HL-60 (cell line): ENCODE data around the gene FRMPD2.

Source experiments
- DNase-seq, 2 experiments: peaks; one replicate each; pipeline ENCODE4 v3.0.0-alpha.2; 2010 to 2020; ENCODE audit warnings: low read depth in 1 of 2, low spot score in 1 of 2
- H3K27ac ChIP-seq: fragments of 250-450 bp; sonication (Bioruptor Pico); replicated peaks from 2 replicates; pipeline ENCODE4 v1.5.1; 2020; ENCODE audit warnings: mild to moderate bottlenecking, moderate library complexity
- H3K27me3 ChIP-seq: fragments of 250-450 bp; sonication (Bioruptor Pico); 2 replicates; pipeline ENCODE4 v1.5.1; 2021; ENCODE audit warnings: mild to moderate bottlenecking, moderate library complexity; ENCODE audit not compliant: insufficient read depth, poor library complexity, severe bottlenecking
- H3K4me3 ChIP-seq: replicated peaks from 2 replicates; pipeline ENCODE4 v1.5.1; 2011; ENCODE audit warnings: mild to moderate bottlenecking, control low read depth, low read length; ENCODE audit not compliant: insufficient read depth
- GABPA ChIP-seq: IDR thresholded peaks from 2 replicates; pipeline ENCODE4 v1.6.1; 2012; ENCODE audit warnings: low read depth
- POLR2AphosphoS5 ChIP-seq: IDR thresholded peaks from 2 replicates; pipeline ENCODE4 v1.6.1; 2012; ENCODE audit warnings: low read depth
- SPI1 ChIP-seq: IDR thresholded peaks from 2 replicates; pipeline ENCODE4 v1.6.1; 2012; ENCODE audit warnings: low read depth, mild to moderate bottlenecking, borderline replicate concordance
- TF ChIP-seq, protein P1 (sequence below): IDR thresholded peaks from 2 replicates; pipeline ENCODE4 v1.6.1; 2012; ENCODE audit warnings: low read depth; ENCODE audit not compliant: insufficient replicate concordance
- TF ChIP-seq, protein P2 (sequence below): IDR thresholded peaks from one replicate; pipeline ENCODE4 v1.5.1; 2011; ENCODE audit warnings: low read length, control low read depth, inconsistent platforms; ENCODE audit not compliant: insufficient read depth

FRMPD2 gene

DNA sequence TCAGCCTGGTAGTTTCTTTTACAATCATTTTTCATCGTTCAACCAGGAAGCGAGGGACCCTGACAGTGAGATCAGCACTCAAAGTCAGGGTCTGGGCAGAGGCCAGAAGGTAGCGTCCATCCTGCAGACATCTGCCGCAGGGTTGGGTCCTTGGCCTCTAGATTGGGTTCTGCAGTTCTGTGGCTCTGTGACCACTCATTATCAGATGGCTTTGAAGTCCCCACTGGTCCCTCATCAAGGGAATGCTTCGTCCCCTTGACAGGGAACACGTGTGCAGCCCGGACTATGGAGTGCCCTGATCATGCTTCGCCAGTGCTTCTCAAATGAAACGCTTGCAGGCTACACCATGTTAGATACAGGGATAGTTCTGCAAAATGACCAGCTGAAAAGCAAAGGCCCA is 64.1 kb downstream of the FRMPD2 start:
- no peak overlapping the region for H3K27ac ChIP-seq
- no peak for DNase-seq
- TF ChIP-seq, protein P1, sequence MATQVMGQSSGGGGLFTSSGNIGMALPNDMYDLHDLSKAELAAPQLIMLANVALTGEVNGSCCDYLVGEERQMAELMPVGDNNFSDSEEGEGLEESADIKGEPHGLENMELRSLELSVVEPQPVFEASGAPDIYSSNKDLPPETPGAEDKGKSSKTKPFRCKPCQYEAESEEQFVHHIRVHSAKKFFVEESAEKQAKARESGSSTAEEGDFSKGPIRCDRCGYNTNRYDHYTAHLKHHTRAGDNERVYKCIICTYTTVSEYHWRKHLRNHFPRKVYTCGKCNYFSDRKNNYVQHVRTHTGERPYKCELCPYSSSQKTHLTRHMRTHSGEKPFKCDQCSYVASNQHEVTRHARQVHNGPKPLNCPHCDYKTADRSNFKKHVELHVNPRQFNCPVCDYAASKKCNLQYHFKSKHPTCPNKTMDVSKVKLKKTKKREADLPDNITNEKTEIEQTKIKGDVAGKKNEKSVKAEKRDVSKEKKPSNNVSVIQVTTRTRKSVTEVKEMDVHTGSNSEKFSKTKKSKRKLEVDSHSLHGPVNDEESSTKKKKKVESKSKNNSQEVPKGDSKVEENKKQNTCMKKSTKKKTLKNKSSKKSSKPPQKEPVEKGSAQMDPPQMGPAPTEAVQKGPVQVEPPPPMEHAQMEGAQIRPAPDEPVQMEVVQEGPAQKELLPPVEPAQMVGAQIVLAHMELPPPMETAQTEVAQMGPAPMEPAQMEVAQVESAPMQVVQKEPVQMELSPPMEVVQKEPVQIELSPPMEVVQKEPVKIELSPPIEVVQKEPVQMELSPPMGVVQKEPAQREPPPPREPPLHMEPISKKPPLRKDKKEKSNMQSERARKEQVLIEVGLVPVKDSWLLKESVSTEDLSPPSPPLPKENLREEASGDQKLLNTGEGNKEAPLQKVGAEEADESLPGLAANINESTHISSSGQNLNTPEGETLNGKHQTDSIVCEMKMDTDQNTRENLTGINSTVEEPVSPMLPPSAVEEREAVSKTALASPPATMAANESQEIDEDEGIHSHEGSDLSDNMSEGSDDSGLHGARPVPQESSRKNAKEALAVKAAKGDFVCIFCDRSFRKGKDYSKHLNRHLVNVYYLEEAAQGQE, result no peak
- no peak for TF ChIP-seq SPI1
- no peak overlapping the region for H3K4me3 ChIP-seq
- no peaks in the 10 kb centered on the region for H3K27me3 ChIP-seq

DNA sequence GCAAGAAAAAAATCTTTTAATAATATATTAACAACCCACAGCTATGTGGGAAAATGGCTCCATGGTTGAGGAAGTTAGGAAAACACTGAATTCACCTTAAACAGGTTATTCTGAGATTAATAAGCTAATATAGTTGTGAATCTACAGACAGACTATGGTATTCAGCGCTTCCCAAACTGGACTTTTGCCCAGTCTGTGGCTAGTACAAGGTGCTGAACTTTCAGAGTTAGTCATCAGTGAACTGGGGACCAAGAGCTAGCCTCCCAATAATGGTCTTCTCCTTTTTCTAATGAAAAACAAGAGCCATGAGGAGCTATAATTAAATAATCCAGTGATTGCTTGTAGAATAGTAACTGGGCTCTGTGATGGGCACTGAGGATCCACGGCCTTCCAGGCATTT is 65.3 kb downstream of the FRMPD2 start:
- Histone ChIP-seq H3K4me3 (no peak overlapping the region), H3K27ac (no peak overlapping the region), H3K27me3 (no peaks in the 10 kb centered on the region)
- DNase-seq, result no peak
- no peak for TF ChIP-seq GABPA
- no peak for TF ChIP-seq POLR2AphosphoS5
- TF ChIP-seq SPI1, result no peak
- TF ChIP-seq, protein P1, result no peak
- TF ChIP-seq, protein P2, sequence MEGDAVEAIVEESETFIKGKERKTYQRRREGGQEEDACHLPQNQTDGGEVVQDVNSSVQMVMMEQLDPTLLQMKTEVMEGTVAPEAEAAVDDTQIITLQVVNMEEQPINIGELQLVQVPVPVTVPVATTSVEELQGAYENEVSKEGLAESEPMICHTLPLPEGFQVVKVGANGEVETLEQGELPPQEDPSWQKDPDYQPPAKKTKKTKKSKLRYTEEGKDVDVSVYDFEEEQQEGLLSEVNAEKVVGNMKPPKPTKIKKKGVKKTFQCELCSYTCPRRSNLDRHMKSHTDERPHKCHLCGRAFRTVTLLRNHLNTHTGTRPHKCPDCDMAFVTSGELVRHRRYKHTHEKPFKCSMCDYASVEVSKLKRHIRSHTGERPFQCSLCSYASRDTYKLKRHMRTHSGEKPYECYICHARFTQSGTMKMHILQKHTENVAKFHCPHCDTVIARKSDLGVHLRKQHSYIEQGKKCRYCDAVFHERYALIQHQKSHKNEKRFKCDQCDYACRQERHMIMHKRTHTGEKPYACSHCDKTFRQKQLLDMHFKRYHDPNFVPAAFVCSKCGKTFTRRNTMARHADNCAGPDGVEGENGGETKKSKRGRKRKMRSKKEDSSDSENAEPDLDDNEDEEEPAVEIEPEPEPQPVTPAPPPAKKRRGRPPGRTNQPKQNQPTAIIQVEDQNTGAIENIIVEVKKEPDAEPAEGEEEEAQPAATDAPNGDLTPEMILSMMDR, result no peak

DNA sequence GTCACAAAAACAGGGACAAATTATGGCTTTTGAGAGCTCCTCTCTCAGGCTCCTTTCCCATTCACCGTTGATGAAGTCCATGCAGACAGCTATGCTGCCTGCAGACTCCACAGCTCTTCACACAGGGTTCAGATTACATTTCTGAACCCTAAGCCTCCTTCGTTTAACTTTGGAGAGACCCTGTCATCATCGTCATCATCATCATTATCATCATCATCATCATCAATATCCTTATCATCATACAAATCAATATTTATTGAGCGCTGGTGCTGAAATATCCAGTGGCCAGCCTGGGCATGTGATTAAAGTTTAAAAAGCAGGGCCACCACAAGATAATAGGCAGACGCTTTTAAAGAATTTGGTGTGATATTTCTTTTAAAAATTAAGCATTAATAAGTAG is 66.6 kb downstream of the FRMPD2 start:
- Histone ChIP-seq H3K27me3 (no peaks in the 10 kb centered on the region), H3K27ac (no peak overlapping the region), H3K4me3 (no peak overlapping the region)
- no peak for DNase-seq
- no peak for TF ChIP-seq SPI1

DNA sequence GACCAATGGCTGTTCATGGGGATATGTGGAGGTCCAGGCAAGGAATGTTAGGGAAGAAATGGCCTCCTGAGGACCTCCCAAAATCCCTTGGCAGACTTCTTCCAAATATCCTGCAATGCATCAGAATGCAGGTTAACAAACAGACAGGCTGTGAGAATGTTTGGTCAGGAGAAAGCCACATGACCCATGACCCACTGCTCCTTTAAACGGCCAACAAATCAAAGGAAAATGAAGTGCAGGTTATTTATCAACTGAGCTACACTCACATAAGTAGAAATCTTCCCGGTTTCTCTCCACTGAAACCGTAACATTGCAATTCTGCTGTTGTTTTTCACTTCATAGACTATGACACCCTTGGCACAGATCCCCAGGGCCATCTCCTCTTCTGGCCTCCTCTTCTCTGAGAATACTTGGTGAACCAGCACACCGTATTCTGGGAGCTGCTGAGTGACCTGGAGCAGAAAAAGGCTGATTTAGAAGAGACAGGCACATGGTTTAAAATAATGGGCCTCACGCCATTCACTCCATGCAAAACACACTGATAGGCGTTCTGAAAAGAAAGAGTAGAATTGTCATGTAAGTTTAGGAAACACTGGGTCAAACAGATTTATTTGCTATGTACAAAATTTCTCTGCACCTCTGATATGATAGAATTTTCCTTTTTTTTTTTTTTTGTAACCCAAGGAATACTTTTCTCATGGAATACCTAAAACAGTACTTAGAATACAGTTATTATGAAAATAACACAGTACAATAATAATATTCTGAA is 67.8 kb downstream of the FRMPD2 start:
- Histone ChIP-seq H3K27ac (no peak overlapping the region), H3K4me3 (no peak overlapping the region), H3K27me3 (no peaks in the 10 kb centered on the region)
- no peak for TF ChIP-seq GABPA
- no peak for TF ChIP-seq SPI1
- TF ChIP-seq, protein P2, result no peak
- TF ChIP-seq, protein P1, result no peak
- no peak for TF ChIP-seq POLR2AphosphoS5
- no peak for DNase-seq
